ENCODE data around the gene CDC42EP2.
"Not testable (repeated sequence)": the region's sequence is repeated elsewhere in the genome, so short reads cannot be mapped to it uniquely, and the experiment has no call there.

Gene CDC42EP2

GRCh38 chr11:65320386-65321075 is 5.9 kb downstream of the CDC42EP2 start:
- DNase-seq (ENCODE audit: low spot score): no peak

- DNase-seq (ENCODE audit: low spot score): no peak
These were observed 6.4 kb downstream of the CDC42EP2 start for GRCh38 chr11:65321076-65321475.

- no peak for DNase-seq (ENCODE audit: low spot score)
These were observed 7.3 kb downstream of the CDC42EP2 start for GRCh38 chr11:65321828-65322485.

- no peak for DNase-seq (ENCODE audit: low spot score)
These were observed 9.1 kb downstream of the CDC42EP2 start for GRCh38 chr11:65323813-65324212.

- DNase-seq (ENCODE audit: low spot score): no peak
These were observed 10.8 kb downstream of the CDC42EP2 start for GRCh38 chr11:65325435-65325834.

GRCh38 chr11:65327021-65327420 is 12.4 kb downstream of the CDC42EP2 start:
- no peak for DNase-seq (ENCODE audit: low spot score)

GRCh38 chr11:65329478-65329877 is 14.8 kb downstream of the CDC42EP2 start:
- DNase-seq (ENCODE audit: low spot score): no peak

GRCh38 chr11:65329944-65330403 is 15.3 kb downstream of the CDC42EP2 start:
- DNase-seq (ENCODE audit: low spot score): peak; percentile 72

GRCh38 chr11:65330544-65330943 is 15.9 kb downstream of the CDC42EP2 start:
- DNase-seq (ENCODE audit: low spot score): no peak

GRCh38 chr11:65332591-65332990 is 17.9 kb downstream of the CDC42EP2 start:
- not testable (repeated sequence) for DNase-seq (ENCODE audit: low spot score)

- no peak for DNase-seq (ENCODE audit: low spot score)
These were observed 20.1 kb downstream of the CDC42EP2 start for GRCh38 chr11:65334696-65335295.

GRCh38 chr11:65338676-65339075 is 24.0 kb downstream of the CDC42EP2 start:
- no peak for DNase-seq (ENCODE audit: low spot score)

GRCh38 chr11:65340226-65340625 is 25.6 kb downstream of the CDC42EP2 start:
- DNase-seq (ENCODE audit: low spot score): no peak

GRCh38 chr11:65341856-65342255 is 27.2 kb downstream of the CDC42EP2 start:
- DNase-seq (ENCODE audit: low spot score): no peak

- no peak for DNase-seq (ENCODE audit: low spot score)
These were observed 36.8 kb downstream of the CDC42EP2 start for GRCh38 chr11:65351511-65351910.

GRCh38 chr11:65352783-65353182 is 38.1 kb downstream of the CDC42EP2 start:
- DNase-seq (ENCODE audit: low spot score): peak; percentile 24

GRCh38 chr11:65353376-65353775 is 38.7 kb downstream of the CDC42EP2 start:
- no peak for DNase-seq (ENCODE audit: low spot score)

GRCh38 chr11:65353900-65354264 is 39.2 kb downstream of the CDC42EP2 start:
- DNase-seq (ENCODE audit: low spot score): no peak

- DNase-seq (ENCODE audit: low spot score): peak; percentile 99
These were observed 39.8 kb downstream of the CDC42EP2 start, which contains the start of gene TIGD3 for GRCh38 chr11:65354265-65355012. TIGD3 (plus strand) TSS chr11:65354751; CDS start chr11:65355809, 1,058 bp downstream.

- DNase-seq (ENCODE audit: low spot score): peak; percentile 16
These were observed 40.5 kb downstream of the CDC42EP2 start for GRCh38 chr11:65355013-65355775.

- peak; percentile 71 for DNase-seq (ENCODE audit: low spot score)
These were observed 41.2 kb downstream of the CDC42EP2 start for GRCh38 chr11:65355776-65356393.
